ENCODE data around the gene MED31. TPM values are rescaled to one million over a fixed set of nuclear protein-coding genes. Genes with fewer than 3 reads are reported as not detected.

The MED31 gene
- total and polyA plus RNA-seq, 2 of the 13 experiments (the other 11 are each of a cell fraction or from before 2014, with no cell fraction given) = 19.0 to 20.9 TPM

GRCh38 chr17:6683081-6683684 lies 31.8 kb upstream of the MED31 start (continued):
- TF ChIP-seq ISX (CRISPR knock-in tag; conservative IDR thresholded peaks at IDR 0.05) = no peak
- no peak for TF ChIP-seq ZNF446 (CRISPR knock-in tag; IDR thresholded peaks at IDR 0.05)
- TF ChIP-seq USF2 (IDR thresholded peaks at IDR 0.05; ENCODE audit: low read depth, low read length) = no peak
- TF ChIP-seq USF2 (CRISPR knock-in tag; IDR thresholded peaks at IDR 0.05; ENCODE audit: borderline replicate concordance) = no peak
- TF ChIP-seq ZFP91 (CRISPR knock-in tag; IDR thresholded peaks at IDR 0.05; ENCODE audit: borderline replicate concordance) = no peak
- peak; percentile 29; the same call in 1 of the 2 replicates for TF ChIP-seq SOX5 (CRISPR knock-in tag; IDR thresholded peaks at IDR 0.05; ENCODE audit: borderline replicate concordance)
- 0 out of 2 replicates have a peak, but pooled peaks have one; percentile 16 for TF ChIP-seq ZNF124 (CRISPR knock-in tag; IDR thresholded peaks at IDR 0.05)
- TF ChIP-seq TSC22D2 (CRISPR knock-in tag; IDR thresholded peaks at IDR 0.05; ENCODE audit: borderline replicate concordance) = no peak
- TF ChIP-seq ETS1 (CRISPR knock-in tag; IDR thresholded peaks at IDR 0.05) = no peak
- peak; percentile 24; the same call in 1 of the 2 replicates for TF ChIP-seq KAT8 (CRISPR knock-in tag; IDR thresholded peaks at IDR 0.05)
- no peak for TF ChIP-seq MAFG (CRISPR knock-in tag; IDR thresholded peaks at IDR 0.05)
- TF ChIP-seq ZNF660 (CRISPR knock-in tag; IDR thresholded peaks at IDR 0.05; ENCODE audit: borderline replicate concordance, low read depth) = no peak
- no peak for TF ChIP-seq NFRKB (IDR thresholded peaks at IDR 0.05)
- no peak for TF ChIP-seq MXI1 (IDR thresholded peaks at IDR 0.05; ENCODE audit: borderline replicate concordance, low read depth, low read length)
- no peak for TF ChIP-seq ZNF792 (CRISPR knock-in tag; IDR thresholded peaks at IDR 0.05)
- peak; percentile 86 for TF ChIP-seq NR2F6 (IDR thresholded peaks at IDR 0.05)
- peak; percentile 78 for TF ChIP-seq NR2F6 (CRISPR knock-in tag; IDR thresholded peaks at IDR 0.05)
- TF ChIP-seq BATF2 (CRISPR knock-in tag; IDR thresholded peaks at IDR 0.05) = no peak
- peak; percentile 55; the same call in 1 of the 2 replicates for TF ChIP-seq ARNT2 (CRISPR knock-in tag; IDR thresholded peaks at IDR 0.05; ENCODE audit: low read depth)
- TF ChIP-seq REPIN1 (CRISPR knock-in tag; IDR thresholded peaks at IDR 0.05; ENCODE audit: borderline replicate concordance, low read depth) = no peak
- no peak for TF ChIP-seq ZBED4 (CRISPR knock-in tag; IDR thresholded peaks at IDR 0.05; ENCODE audit: borderline replicate concordance)

Data from HepG2 (cell line).